K562 (cell line): Measurements from ENCODE around the gene PLAAT3. TPM values are rescaled to one million over a fixed set of nuclear protein-coding genes. Genes with fewer than 3 reads are reported as not detected.

Experiments
- ATAC-seq: fragments of 200-7000 bp; cut with Tn5 transposase; 3 replicates; pipeline ENCODE4 v1.9.1; 2020; ENCODE audit warnings: moderate library complexity
- BruUV-seq: library from RNA; stranded (reverse); fragments of 400-500 nt; replicated peaks from 2 replicates; lab custom pipeline; 2021; lab: Mats Ljungman, UMichigan
- CTCF ChIA-PET: fragments of 300-600 bp; formaldehyde crosslinking; extraction: SDS; loops from one replicate; lab custom pipeline; 2021; ENCODE audit warnings: low intra/inter-chr PET ratio; lab: Yijun Ruan, JAX
- POLR2A ChIA-PET: fragments of 300-600, 350-650 bp; sonication (Branson Sonifier 250); formaldehyde crosslinking; extraction: SDS; loops from one replicate; lab custom pipeline; 2021; ENCODE audit warnings: antibody characterized with exemption, inconsistent platforms; lab: Yijun Ruan, JAX
- DNase-seq, 4 experiments: peaks; one replicate each; pipeline versions ENCODE4 v3.0.0 to v3.0.0-alpha.2; 2011 to 2018; ENCODE audit warnings: low spot score in 3 of 4, mixed read lengths in 3 of 4; ENCODE audit errors: extremely low read depth in 1 of 4
- FAIRE-seq: peaks from 2 replicates; lab custom pipeline; 2011; peaks lifted over from hg19 to GRCh38; lab: Jason Lieb, UNC
- H2AFZ ChIP-seq: 2 replicates; pipeline ENCODE4 v1.6.0; 2011; ENCODE audit warnings: low read depth, low read length, control low read depth, inconsistent platforms
- H3K27ac ChIP-seq: fragments of 200-600 bp; 3 replicates; pipeline ENCODE4 v1.8.0; 2011; ENCODE audit warnings: low read depth, mild to moderate bottlenecking, control low read depth, inconsistent platforms, low read length, moderate library complexity, mixed read lengths; ENCODE audit errors: extremely low read depth
- H3K27me3 ChIP-seq, 2 experiments: fragments of 300-600 bp in 1 of 2; 2 replicates in 1 of 2; 3 replicates in 1 of 2; pipeline versions ENCODE4 v1.6.0 to v1.8.0; 2011; ENCODE audit warnings: inconsistent platforms in 2 of 2, low read length in 2 of 2, mild to moderate bottlenecking in 1 of 2, mixed read lengths in 1 of 2, moderate library complexity in 1 of 2; ENCODE audit not compliant: control insufficient read depth in 2 of 2, insufficient read depth in 2 of 2
- H3K36me3 ChIP-seq: fragments of 300-600 bp; 3 replicates; pipeline ENCODE4 v1.8.0; 2011; ENCODE audit warnings: mild to moderate bottlenecking, low read length, inconsistent platforms; ENCODE audit not compliant: control insufficient read depth, insufficient read depth
- H3K4me1 ChIP-seq, 2 experiments: fragments of 200-600 bp in 1 of 2; replicated peaks in 1 of 2; 2 replicates in 1 of 2; 3 replicates in 1 of 2; pipeline versions ENCODE4 v1.5.1 to v1.8.0; 2011; ENCODE audit warnings: inconsistent platforms in 2 of 2, low read length in 2 of 2, mild to moderate bottlenecking in 1 of 2, mixed read lengths in 1 of 2, moderate library complexity in 1 of 2; ENCODE audit not compliant: control insufficient read depth in 2 of 2, insufficient read depth in 2 of 2
- H3K4me2 ChIP-seq: 2 replicates; pipeline ENCODE4 v1.6.1; 2011; ENCODE audit warnings: low read length, control low read depth, inconsistent platforms, mixed read lengths; ENCODE audit not compliant: insufficient read depth
- H3K4me3 ChIP-seq: fragments of 200-600 bp; sonication (generic), shearing (Covaris generic); 2 replicates; pipeline ENCODE4 v1.5.1; 2016; ENCODE audit warnings: control low read depth, inconsistent platforms
- H3K79me2 ChIP-seq: fragments of 200-600 bp; 3 replicates; pipeline ENCODE4 v1.8.0; 2011; ENCODE audit warnings: low read length, inconsistent platforms; ENCODE audit not compliant: control insufficient read depth, insufficient read depth
- H3K9ac ChIP-seq, 2 experiments: 2 replicates each; pipeline versions ENCODE4 v1.6.0 to v1.6.1; 2011; ENCODE audit warnings: low read depth in 2 of 2, low read length in 2 of 2, control low read depth in 1 of 2, inconsistent platforms in 1 of 2, mild to moderate bottlenecking in 1 of 2, mixed read lengths in 1 of 2; ENCODE audit not compliant: insufficient read depth in 1 of 2
- H3K9me1 ChIP-seq: one replicate; pipeline ENCODE4 v1.6.0; 2011; ENCODE audit warnings: inconsistent platforms, mild to moderate bottlenecking, low read length, moderate library complexity; ENCODE audit not compliant: control insufficient read depth, insufficient read depth
- H3K9me3 ChIP-seq: replicated peaks from 2 replicates; pipeline ENCODE4 v1.5.1; 2011; ENCODE audit warnings: low read depth, low read length, inconsistent platforms; ENCODE audit not compliant: control insufficient read depth, insufficient read depth
- H4K20me1 ChIP-seq: replicated peaks from 2 replicates; pipeline ENCODE4 v1.6.1; 2011; ENCODE audit warnings: low read length, inconsistent platforms, mixed read lengths; ENCODE audit not compliant: control insufficient read depth, insufficient read depth
- ATF7 ChIP-seq: fragments of 450-650 bp; IDR thresholded peaks from 2 replicates; pipeline ENCODE4 v1.7.1; 2014; ENCODE audit warnings: mild to moderate bottlenecking, moderate library complexity
- CAMTA2 ChIP-seq: fragments of 250-450 bp; sonication (Bioruptor Pico); conservative IDR thresholded peaks from 2 replicates; pipeline ENCODE4 v1.5.1; 2022
- CREB5 ChIP-seq: fragments of 250-450 bp; sonication (Bioruptor Pico); IDR thresholded peaks from 2 replicates; pipeline ENCODE4 v1.5.0; 2020; ENCODE audit warnings: mild to moderate bottlenecking
- CSDE1 ChIP-seq, 2 experiments: fragments of 450-650 bp; IDR thresholded peaks; 2 replicates each; pipeline ENCODE4 v1.6.1; 2016; ENCODE audit warnings: mild to moderate bottlenecking in 1 of 2
- FOXP1 ChIP-seq: sonication (generic); formaldehyde crosslinking; IDR thresholded peaks from 2 replicates; pipeline ENCODE4 v1.8.0; 2022; ENCODE audit warnings: mild to moderate bottlenecking, missing genetic modification reagents
- HDAC8 ChIP-seq: fragments of 450-650 bp; IDR thresholded peaks from 2 replicates; pipeline ENCODE4 v1.6.1; 2016; ENCODE audit warnings: mild to moderate bottlenecking, missing genetic modification characterization, moderate library complexity, missing compliant biosample characterization
- MNT ChIP-seq, 2 experiments: fragments of 450-650 bp; conservative IDR thresholded peaks; 2 replicates each; pipeline ENCODE4 v1.6.1; 2017; ENCODE audit warnings: mild to moderate bottlenecking in 2 of 2, moderate library complexity in 2 of 2
- MYC ChIP-seq, 2 experiments: fragments of 250-450 bp in 1 of 2; sonication (Bioruptor Pico) in 1 of 2; IDR thresholded peaks; 2 replicates each; pipeline versions ENCODE4 v1.5.1 to v1.6.1; 2012 to 2021; ENCODE audit warnings: low read depth in 2 of 2, borderline replicate concordance in 1 of 2, improper control_type of control experiment in 1 of 2, low read length in 1 of 2, mild to moderate bottlenecking in 1 of 2, moderate library complexity in 1 of 2
- PTTG1 ChIP-seq: fragments of 450-650 bp; IDR thresholded peaks from 2 replicates; pipeline ENCODE4 v1.6.1; 2016; ENCODE audit warnings: low read depth, mild to moderate bottlenecking, missing genetic modification characterization, missing compliant biosample characterization
- TARDBP ChIP-seq: fragments of 450-650 bp; IDR thresholded peaks from 2 replicates; pipeline ENCODE4 v1.6.1; 2016
- ZC3H11A ChIP-seq: IDR thresholded peaks from 2 replicates; pipeline ENCODE4 v1.6.1; 2012; ENCODE audit warnings: low read depth, low read length, improper control_type of control experiment
- ZNF165 ChIP-seq: fragments of 250-450 bp; sonication (Bioruptor Pico); IDR thresholded peaks from 2 replicates; pipeline ENCODE4 v1.4.0; 2020; ENCODE audit warnings: borderline replicate concordance
- ZNF644 ChIP-seq: fragments of 200-800 bp; sonication (Bioruptor generic); IDR thresholded peaks from 2 replicates; pipeline ENCODE4 v1.6.1; 2016; ENCODE audit warnings: low read depth, missing genetic modification characterization, missing compliant biosample characterization
- WGBS: fragments of 100-300 bp; shearing (Covaris generic); methylation state at CpG from one replicate; pipeline ENCODE4 v1.1.6; 2016; ENCODE audit warnings: low coverage, mixed read lengths; ENCODE audit not compliant: insufficient coverage; ENCODE audit errors: missing lambda C conversion rate; 5-methylcytosine and 5-hydroxymethylcytosine counted together
- in situ Hi-C: fragments of 300-500 bp; cut with MboI; formaldehyde crosslinking; loops from 4 replicates; pipeline ENCODE4 v1.15.0; 2018; ENCODE audit warnings: inconsistent platforms, mixed read lengths
- intact Hi-C: fragments of 100-400 bp; cut with micrococcal nuclease; formaldehyde crosslinking; loops from 2 replicates; pipeline ENCODE4 v1.14.2; 2022
- polyA plus RNA-seq, 8 experiments: library from polyadenylated mRNA; depleted of rRNA in 4 of 8; stranded (reverse) in 5 of 8; unstranded in 3 of 8; fragments of >200 nt; fragmentation: Nextera tagmentation in 2 of 8; fragmentation: Illumina TruSeq in 1 of 8; extraction: Ambion mirVana in 2 of 8; extraction: Trizol in 1 of 8; gene quantifications; 2 replicates each; pipeline versions ENCODE4 v1.2.1 to v1.2.3, GENCODE V29; 2011 to 2014; ENCODE audit warnings: inconsistent platforms in 1 of 8, missing spikeins in 1 of 8
- total RNA-seq, 7 experiments: library from RNA; depleted of rRNA in 6 of 7; stranded (reverse); fragments of >200 nt in 6 of 7; fragmentation: Illumina TruSeq in 2 of 7; extraction: Trizol in 2 of 7; gene quantifications; 2 replicates each; pipeline versions ENCODE4 v1.2.1 to v1.2.3, GENCODE V29; 2011 to 2021; ENCODE audit warnings: low replicate concordance in 1 of 7
- TF ChIP-seq, protein P1 (sequence below): IDR thresholded peaks from 2 replicates; pipeline ENCODE4 v1.6.1; 2011; ENCODE audit not compliant: insufficient read length; ENCODE audit errors: extremely low read depth

Gene PLAAT3
- total and polyA plus RNA-seq, 9 of the 15 experiments (the other 6 are each of a cell fraction or from before 2014, with no cell fraction given): 0.80 to 2.7 (median 1.4) TPM

- CTCF ChIA-PET: no interaction called here
- peaks cover 4% of the 10 kb centered on the region; the same call in 2 of the 3 replicates for H3K79me2 ChIP-seq
- 86% methylated on average over 3 of the region's 3 CpGs for WGBS
Observed at GRCh38 chr11:63652671-63653070, 38.4 kb upstream of the PLAAT3 start.

GRCh38 chr11:63643205-63643604, 29.0 kb upstream of the PLAAT3 start:
- no peak overlapping the region for H2AFZ ChIP-seq
- H3K4me3 ChIP-seq: no peak overlapping the region
- DNase-seq (no peak), FAIRE-seq (no peak), ATAC-seq (no peak)
- POLR2A ChIA-PET: no interaction called here
- H3K4me1 ChIP-seq: no peaks in the 10 kb centered on the region
- no peaks in the 10 kb centered on the region for H4K20me1 ChIP-seq
- H3K9ac ChIP-seq: no peak overlapping the region
- H3K79me2 ChIP-seq: no peaks in the 10 kb centered on the region
- no peaks in the 10 kb centered on the region for H3K27me3 ChIP-seq
- 92% methylated on average over 3 of the region's 3 CpGs for WGBS
- H3K4me2 ChIP-seq: no peak overlapping the region
- peaks cover 77% of the 10 kb centered on the region for H3K36me3 ChIP-seq
- H3K27ac ChIP-seq: no peak overlapping the region
- H3K9me1 ChIP-seq: no peaks in the 10 kb centered on the region
- BruUV-seq: no TSS peak
- intact Hi-C loops (no loop called here), in situ Hi-C loops (no loop called here)
- H3K9me3 ChIP-seq: no peaks in the 10 kb centered on the region
- CTCF ChIA-PET: no interaction called here
- TF ChIP-seq MNT (conservative IDR thresholded peaks at IDR 0.05) (no peak), ZNF165 (CRISPR knock-in tag) (no peak), ZC3H11A (no peak), CREB5 (CRISPR knock-in tag) (no peak), CSDE1 (IDR thresholded peaks at IDR 0.05) (no peak), ATF7 (no peak)
- TF ChIP-seq, protein P1, sequence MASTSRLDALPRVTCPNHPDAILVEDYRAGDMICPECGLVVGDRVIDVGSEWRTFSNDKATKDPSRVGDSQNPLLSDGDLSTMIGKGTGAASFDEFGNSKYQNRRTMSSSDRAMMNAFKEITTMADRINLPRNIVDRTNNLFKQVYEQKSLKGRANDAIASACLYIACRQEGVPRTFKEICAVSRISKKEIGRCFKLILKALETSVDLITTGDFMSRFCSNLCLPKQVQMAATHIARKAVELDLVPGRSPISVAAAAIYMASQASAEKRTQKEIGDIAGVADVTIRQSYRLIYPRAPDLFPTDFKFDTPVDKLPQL: no peak

More at GRCh38 chr11:63652671-63653070, 38.4 kb upstream of the PLAAT3 start:
- Histone ChIP-seq H3K9me3 (no peaks in the 10 kb centered on the region), H3K27me3 (no peaks in the 10 kb centered on the region), H4K20me1 (no peaks in the 10 kb centered on the region), H3K4me2 (no peak overlapping the region), H3K4me3 (no peak overlapping the region), H3K36me3 (peaks cover 63% of the 10 kb centered on the region), H2AFZ (no peak overlapping the region), H3K9me1 (no peaks in the 10 kb centered on the region), H3K27ac (no peak overlapping the region), H3K4me1 (no peaks in the 10 kb centered on the region), H3K9ac (no peak overlapping the region)
- intact Hi-C loops: no loop called here
- POLR2A ChIA-PET: no interaction called here
- TF ChIP-seq PTTG1: no peak
- TF ChIP-seq ZNF644 (tag): no peak
- no peak for TF ChIP-seq FOXP1 (CRISPR knock-in tag)
- TF ChIP-seq TARDBP: no peak
- TF ChIP-seq HDAC8 (tag): no peak
- TF ChIP-seq CAMTA2 (CRISPR knock-in tag): no peak
- TF ChIP-seq MYC (IDR thresholded peaks at IDR 0.05; ENCODE audit: low read depth, low read length): no peak
- TF ChIP-seq MYC (CRISPR knock-in tag; IDR thresholded peaks at IDR 0.05; ENCODE audit: borderline replicate concordance, low read depth): no peak
- in situ Hi-C loops: no loop called here
- FAIRE-seq: no peak
- DNase-seq: no peak
- no peak for ATAC-seq
- no TSS peak for BruUV-seq
